NCI-H524 (cell line): Measurements from ENCODE around the gene SEPTIN10.
"Not testable (repeated sequence)": the region's sequence is repeated elsewhere in the genome, so short reads cannot be mapped to it uniquely, and the experiment has no call there.

ENCODE experiments used
- DNase-seq, 2 experiments: peaks; one replicate each; lab custom pipeline; 2025; lab: John Stamatoyannopoulos, UW

Gene SEPTIN10

DNA sequence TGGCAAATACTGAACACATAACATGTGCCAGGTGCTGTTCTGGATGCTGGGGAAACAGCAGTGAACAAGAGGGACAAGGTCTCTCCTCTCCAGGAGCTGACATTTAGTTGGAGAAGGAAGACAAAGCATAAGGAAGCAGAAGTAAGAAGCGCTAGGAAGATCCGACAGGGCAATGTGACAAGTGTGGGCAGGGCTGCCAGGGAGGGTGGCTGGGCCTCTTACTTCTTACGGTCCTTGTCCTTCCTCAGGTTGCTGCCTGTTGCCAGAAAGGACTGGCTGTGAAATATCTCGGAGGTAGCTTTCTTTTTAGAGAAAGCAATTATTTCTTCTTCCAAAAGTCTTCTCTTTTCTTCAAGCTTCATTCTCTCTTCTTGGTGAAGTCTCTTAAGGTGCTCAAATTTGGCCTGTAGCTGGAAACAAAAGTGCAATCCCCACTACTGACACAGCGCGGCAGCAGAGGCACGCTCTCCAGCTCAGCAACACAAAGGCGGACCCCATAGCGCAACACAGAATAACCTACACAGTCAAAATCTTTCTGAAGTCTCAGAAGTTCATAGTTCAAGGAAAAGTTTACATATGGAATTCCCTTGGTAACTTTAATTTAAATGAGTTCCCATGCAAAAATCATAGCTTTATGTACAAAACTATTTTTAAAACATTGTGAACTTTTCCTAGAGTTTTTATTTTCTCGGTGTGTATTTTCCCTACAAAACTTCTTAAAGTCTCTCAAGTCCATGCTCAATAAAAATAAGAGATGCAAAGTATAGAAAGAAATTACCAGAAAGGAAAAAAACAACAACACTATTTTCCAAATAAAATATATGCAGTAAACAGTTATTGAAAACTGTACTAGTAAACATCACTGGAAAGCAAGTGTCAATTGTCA is 67.7 kb downstream of the SEPTIN10 start:
- peak in 1 of 2 experiments; percentile 39 for DNase-seq

DNA sequence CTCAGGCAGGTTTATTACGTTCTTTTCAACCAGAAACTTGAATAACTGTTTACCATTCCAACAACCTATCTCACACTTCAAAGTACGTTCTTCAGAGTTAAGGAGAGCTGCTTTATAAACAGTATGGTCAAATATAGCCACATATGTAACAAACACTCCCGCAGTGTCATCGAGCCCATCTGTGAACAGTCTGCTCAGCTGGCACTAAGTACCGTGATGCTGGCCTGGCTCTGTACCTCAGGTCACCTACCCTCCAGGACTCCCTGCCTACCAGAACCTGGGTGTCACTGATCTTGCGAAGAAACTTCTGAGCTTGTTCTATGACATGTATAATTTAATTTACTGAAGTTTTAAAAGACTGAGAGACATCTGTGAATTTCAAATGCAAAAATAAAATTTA is 71.4 kb downstream of the SEPTIN10 start:
- DNase-seq = peak in 1 of 2 experiments; percentile 24

DNA sequence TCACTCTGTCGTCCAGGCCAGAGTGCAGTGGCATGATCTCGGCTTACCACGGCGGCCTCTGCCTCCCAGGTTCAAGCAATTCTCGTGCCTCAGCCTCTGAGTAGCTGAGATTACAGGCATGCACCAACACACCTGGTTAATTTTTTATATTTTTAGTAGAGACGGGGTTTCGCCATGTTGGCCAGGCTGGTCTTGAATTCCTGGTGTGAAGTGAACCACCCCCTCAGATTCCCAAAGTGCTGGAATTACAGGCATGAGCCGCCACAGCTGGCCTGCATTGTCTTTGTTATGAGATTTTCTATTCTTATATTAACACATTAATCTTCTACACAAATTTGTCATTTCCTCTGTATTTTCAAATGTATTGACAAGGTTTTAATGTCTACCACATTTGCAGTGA is 75.2 kb downstream of the SEPTIN10 start:
- no peak for DNase-seq

DNA sequence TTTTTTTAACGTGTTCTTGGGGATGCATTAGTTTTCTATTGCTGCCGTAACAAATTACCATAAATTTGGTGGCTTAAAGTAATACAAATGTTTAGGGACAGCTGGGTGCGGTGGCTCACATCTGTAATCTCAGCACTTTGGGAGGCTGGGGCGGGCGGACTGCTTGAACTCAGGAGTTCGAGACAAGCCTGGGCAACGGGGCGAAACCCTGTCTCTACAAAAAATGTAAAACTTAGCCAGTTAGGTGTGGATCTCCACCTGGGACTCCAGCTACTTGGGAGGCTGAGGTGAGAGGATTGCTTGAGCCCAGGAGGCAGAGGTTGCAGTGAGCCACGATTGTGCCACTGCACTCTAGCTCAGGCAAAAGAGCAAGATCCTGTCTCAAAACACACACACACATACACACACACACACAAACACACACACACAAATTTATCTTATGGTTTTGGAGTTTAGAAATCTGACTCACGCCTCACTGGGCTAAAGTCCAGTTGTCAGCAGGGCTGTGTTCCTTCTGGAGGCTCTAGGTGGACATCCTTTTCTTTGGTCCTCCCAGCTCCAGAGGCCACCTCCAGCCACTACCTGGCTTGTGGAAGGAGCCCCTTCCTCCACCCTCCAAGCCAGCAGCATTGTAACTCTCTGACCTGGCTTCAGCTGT is 76.1 kb downstream of the SEPTIN10 start:
- no peak for DNase-seq

DNA sequence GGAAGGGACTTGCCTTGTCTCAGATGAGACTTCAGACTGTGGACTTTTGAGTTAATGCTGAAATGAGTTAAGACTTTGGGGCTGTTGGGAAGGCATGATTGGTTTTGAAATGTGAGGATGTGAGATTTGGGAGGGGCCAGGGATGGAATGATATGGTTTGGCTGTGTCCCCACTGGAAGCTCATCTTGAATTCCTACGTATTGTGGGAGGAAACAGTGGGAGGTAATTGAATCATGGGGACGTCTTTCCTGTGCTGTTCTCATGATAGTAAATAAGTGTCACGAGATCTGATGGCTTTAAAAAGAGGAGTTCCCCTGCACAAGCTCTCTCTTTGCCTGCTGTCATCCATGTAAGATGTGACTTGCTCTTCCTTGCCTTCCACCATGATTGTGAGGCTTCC is 77.2 kb downstream of the SEPTIN10 start:
- DNase-seq = not testable (repeated sequence)

DNA sequence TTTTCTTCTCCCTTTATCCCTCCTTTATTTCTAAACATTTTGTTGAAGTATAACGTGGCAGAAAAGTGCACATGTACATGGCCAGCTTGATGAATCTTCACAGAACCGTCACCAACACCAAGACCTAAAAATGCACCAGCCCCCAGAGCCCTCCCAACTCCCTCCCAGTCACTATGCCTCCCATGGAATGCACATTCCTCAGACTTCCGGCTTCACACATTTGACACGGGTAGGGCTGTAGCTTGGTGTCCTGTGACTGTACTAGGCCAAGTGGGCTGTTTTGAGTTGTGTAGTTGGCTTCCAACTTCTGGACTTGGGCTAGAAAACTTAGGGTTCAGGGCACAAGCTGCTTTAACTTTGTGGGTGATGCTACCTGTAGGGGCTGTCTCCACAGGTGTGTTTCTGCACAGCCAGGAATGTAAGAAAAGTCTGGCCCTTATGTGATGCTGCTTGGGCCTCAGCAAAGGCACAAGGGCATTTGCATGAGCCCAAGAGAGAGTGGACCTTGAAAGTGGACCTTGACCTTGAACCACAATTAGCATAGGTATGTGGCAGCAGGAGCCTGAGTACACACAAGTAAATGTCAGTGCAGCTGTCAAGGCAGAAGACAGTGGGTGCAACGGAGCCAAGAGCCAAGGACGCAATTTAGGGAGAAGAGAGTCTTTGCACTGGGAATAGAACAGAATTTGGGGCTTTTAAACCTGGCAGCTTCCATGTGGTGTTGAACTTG is 78.4 kb downstream of the SEPTIN10 start:
- DNase-seq = no peak

DNA sequence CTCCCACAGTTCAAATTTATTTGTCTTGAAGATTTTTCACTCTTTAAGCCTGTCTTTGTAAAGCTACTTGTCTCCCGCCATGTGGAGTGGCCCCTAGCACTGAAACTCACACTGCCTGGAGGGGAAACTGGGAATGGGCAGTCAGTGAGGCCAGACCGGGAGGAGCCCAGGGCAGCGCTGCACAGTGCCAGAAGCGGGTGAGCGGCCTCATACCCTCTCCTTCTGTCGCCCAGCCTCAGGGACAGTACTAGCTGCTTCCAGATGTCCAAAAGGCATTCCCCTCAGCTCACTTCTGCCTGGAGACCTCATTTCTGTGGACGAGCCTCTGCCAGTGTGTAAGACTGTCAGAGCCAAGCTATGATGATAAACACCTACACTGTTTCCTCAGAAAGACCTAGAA is 79.9 kb downstream of the SEPTIN10 start:
- DNase-seq = no peak

DNA sequence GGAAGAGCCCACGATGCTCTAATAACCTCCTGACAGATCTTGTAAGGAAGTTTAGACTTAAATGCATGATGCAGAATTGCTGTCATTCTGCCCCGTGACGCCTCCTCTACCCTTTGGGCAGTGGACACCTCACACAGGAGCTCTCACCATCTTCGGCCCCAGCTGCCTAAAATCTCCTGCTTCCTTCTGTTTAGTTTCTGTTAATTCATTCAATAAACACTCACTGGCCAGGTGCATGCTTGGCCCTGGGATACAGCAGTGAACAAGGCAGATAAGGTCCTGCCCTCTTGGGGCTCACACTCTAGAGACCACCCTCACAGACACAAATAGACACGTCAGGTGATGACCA is 81.1 kb downstream of the SEPTIN10 start:
- no peak for DNase-seq

DNA sequence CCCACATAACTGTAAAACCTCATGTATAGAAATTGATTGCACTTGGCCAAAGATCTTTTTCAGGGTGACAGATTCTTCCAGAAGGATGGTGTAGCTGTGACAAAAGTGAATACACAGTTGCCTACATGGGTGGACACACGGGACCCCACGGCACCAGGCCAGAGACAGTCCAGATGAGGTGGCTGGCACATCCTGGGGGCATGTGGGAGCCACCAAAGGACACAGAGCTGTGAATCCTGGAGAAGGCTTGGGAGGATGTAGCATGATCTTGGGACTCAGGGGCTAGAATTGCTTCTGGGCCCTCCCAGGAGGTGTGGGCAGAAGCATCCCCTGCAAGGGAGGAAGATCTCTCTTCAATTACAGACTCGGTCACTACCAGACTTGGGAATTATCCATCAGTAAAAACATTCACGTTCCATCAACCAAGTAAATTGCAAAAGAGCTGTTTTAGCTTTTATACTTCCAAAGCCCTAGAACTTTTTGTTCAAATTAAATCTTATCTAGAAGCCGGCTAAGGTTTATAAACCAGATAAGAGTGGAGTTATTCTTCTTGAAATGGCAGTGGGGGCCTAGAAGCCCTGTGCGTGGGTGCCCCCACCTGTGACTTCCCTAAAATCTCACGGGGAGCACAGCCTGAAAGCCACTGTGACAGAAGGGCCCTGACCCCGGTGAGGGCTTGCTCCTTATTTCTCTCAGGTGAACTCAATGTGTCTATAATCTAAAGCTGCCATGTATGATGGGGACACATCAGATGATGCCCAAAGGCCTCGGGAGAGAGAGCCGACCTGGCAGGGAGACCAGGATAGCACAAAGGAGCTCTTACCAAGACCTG is 81.7 kb downstream of the SEPTIN10 start:
- no peak for DNase-seq

DNA sequence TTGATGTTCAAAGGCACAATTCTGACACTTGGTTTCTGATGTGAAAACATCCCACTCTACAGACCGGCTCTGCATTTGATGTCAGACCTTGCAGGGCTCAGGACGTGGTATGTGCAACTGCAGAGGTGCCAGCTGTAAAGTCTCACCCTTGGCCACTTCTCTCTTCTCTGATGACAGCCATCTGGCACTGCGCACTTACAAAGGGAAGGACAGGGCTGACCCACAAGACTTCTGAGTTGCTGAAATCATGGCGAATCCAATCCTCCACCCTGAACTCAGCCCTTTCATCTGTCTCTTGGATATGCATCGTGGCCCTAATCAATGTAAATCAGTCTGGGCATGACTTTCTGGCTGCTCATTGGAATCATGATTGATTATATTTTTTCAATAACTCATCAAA is 82.5 kb downstream of the SEPTIN10 start:
- DNase-seq = peak in 1 of 2 experiments; percentile 58

DNA sequence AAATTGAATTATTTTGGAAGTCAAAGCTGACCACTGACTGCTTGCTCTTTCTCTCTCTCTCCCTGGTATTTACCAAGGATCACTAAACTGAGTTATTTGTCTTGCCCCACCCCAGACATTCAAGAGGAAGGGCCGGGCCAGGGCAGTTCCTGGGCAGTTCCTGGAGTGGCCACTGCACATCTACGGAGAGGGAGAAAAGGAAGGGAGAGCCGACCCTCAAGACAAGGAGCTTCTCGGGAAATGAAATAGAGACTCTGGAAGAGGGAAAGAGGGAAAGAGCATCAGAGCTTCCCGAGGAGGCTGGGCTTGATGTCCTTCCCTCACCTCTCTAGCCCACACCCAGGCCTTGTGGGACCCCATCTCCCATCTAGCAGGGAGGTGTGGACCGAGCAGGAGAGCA is 83.1 kb downstream of the SEPTIN10 start:
- DNase-seq = no peak

DNA sequence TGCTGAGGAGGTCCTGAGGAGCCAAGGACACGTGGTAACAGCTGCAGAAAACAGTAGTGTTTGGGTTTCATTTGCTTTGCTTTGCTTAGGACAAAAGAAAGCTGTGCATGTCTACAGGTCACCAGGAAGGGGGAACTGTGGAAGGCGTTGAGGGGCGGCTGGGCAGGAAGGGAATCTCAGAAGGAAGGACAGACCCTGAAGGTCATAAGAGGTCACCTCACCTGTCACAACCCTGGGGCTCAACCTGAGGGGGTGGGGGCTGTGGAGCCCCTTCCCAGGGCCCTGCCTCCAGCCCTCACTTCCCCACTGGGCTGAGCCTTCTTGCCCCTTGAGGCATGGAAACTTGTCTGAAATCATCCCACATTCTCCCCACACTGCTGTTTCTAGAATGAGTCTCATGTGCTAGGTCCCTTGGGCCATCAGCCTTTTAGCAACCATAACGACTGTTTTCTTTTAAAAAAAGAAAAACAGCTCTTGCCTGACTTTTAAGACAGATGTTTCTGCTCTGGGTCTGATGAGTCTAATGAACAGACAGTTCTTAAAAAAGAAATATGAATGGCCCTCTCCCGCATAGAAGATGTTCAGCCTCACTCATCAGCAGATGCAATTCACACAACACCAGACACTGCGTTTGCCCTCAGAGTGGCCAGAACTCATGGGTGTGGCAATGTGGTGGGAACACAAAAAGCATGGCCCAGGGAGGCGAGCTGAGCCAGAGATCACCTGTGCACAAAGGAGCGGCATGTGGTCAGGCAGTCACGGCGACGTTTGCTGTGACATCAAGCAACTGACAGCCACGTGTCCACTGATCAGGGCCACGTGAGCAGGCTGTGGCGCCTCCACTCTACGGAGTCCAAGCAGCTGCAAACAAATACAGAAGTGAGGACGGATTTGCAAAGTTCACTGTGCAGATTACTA is 84.0 kb downstream of the SEPTIN10 start:
- DNase-seq = no peak

DNA sequence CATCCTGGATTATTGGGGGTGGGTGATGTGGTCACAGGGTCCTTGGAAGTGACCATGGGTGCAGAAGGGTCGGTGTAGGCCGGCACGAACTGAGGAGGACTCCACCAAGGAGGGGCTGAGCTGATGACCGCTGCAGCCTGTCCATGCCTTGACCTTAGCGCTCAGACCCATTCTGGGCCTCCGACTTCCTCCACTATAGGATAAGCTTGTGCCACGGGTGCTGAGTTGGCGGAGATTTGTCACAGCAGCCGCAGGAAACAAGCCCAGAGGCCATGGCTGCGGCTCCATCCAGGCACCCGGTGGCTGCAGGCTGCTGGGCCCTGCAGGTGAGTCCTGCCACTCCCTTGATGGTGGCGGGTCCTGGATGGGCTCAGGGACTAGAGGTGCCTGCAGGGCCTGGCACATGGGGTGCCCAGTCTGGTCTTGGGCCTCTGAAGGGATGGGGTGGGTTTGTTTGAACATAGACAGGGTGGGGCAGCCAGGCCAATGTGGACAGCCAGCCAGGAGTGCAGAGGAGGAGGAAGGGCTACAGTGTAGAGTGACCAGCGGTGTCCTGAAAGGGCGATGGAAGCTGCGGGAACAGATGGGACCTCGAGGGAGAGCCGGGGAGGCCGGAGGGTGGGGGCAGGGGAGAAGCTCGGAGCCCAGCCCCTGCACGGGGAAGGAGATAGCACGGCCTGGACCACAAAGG is 84.8 kb downstream of the SEPTIN10 start:
- DNase-seq = no peak

DNA sequence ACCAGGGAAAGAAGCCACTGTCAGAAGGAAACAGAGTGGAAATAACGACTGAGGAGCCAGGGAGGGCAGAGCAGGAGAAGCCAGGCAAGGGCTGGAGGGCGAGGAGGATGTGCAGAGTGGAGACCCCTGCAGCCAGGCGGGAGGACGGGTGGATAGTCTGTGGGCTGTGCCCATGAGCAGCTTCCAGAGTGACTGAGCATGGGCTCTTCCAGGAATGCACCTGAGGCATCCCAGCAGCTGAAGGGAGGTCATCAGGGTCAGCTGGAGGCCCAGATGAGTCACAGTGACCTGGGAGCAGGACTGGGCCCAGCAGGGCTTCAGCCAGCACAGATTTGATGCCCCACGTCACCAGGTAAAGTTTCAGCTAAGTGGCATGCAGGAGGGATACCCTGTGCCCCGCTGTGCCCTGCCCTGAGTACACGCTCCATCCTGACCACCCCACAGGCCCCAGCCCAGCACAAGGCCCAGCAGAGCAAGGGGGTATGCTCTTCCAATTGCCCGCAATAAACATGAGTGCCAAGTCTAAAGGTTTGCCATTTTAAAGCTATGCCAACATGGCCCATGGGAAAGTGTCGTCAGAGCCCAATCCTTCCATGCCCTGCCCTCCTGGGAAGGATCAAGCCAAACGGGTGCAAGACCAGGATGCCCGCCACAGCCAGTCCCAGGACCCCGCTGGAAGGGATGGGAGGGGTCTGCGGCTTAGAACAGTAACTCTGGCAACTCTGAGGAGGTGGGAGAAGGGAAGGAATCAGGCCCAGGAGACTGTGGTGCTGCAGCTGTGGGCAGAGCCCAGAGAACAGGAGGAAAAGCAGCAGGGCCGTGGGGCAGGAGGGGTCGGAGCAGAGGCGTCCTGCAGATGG is 85.7 kb downstream of the SEPTIN10 start:
- no peak for DNase-seq

DNA sequence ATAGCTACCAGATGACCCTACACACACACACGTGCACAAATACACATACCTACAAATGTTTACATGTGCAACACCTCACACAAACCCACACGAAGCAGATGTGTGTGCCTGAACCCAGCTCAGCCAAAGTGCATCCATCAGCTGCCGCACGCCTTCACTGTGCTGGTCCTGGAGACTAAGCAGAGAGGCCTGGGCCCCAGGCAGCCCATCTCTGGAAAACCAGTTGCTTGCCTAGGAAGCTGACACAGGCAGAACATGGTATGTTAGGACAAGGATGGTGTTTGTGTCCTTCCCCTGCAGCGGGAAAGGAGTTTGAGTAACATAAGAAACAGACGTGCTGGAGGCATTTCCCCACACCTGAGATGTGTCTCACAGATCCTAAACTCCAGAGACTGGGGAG is 86.7 kb downstream of the SEPTIN10 start:
- no peak for DNase-seq

DNA sequence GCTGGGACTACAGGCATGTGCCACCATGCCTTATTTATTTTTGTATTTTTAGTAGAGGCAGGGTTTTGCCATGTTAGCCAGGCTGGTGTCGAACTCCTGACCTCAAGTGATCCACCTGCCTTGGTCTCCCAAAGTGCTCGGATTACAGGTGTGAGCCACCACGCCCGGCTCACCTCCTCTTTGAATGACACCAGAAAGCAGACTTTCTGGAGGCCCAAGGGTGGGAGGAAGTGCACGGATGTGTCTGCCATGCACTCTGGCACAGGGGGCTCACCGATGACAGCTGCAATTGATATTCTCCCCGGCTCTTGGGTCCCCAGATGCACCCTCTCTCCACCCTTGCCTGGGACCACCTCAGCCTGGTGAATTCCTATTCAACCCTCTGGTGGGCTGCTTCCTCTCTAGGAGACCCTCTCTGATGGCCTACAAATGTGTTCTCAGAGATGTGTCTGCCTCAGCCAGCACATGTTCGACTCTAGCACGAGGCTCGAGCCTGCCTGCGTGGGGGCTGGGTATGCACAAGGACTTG is 87.3 kb downstream of the SEPTIN10 start:
- DNase-seq = no peak

DNA sequence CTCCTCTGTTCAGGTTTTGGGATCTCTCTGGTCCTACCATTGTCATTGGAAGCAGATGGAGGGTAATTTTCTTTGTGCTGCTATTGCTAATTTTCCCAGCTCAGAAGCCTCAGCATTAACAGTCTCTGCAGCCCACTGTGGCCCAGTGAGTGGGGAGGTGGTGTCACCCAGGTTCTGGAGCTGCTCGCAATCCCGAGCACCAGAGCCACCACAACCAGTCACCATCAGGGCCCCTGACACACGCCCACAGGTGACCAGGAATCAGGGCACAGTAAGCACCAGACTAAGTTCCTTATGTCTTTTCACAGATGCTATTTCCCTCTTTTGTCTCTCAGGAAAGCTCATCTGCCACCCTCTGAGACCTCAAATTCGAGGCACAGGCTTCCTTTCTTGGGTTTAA is 87.9 kb downstream of the SEPTIN10 start:
- no peak for DNase-seq

DNA sequence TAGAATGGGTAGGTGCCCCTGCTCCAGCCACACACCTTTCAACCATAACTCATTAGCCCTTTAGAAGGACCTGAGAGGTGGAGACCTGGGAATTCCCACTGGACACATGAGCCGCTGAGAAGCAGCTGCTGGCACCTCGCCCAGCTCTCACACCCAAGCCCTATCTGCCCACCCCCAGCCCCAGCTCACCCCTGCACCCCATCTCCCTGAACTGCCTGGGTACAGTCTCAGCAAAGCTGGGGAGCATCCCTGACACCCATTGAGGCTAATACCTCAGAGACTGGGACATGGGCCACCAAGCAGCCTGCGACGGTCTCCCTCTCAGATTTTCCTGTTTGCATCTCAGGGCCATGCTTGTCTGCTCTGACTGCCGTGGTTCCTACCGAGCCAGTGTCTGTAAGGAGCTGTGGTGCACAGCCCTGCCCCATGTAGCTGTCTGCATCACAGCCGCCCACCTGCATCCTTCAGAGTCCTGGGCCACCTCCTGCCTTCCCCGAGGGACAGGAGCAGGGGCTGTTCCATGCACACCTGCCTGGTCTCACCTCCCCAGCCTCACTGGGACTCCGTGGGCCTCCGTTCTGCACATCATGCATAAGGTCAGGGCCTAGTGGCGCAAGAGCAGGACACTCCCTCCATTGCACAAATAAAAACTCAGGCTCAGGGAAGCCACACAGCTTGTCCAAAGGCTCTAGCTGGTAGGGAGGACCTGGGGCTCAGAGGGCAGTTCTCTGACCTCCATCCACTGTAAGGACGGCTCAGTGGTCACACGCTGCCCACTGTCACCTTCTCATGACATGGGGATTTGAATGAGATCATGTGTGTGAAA is 90.0 kb downstream of the SEPTIN10 start:
- DNase-seq = no peak
